H9 (cell line): ENCODE measurements around the gene AGBL4. TPM values are rescaled to one million over a fixed set of nuclear protein-coding genes. Genes with fewer than 3 reads are reported as not detected.

Experiments
- DNase-seq: peaks from one replicate; pipeline ENCODE4 v3.0.0-alpha.2; 2017
- H2AFZ ChIP-seq: one replicate; pipeline ENCODE4 v1.6.1; 2013; ENCODE audit warnings: mild to moderate bottlenecking, low read length, control low read depth, moderate library complexity
- H2AK5ac ChIP-seq: 2 replicates; pipeline ENCODE4 v1.6.1; 2013; ENCODE audit warnings: low read length, control low read depth, mixed read lengths; ENCODE audit not compliant: insufficient read length
- H2BK120ac ChIP-seq: one replicate; pipeline ENCODE4 v1.6.1; 2013; ENCODE audit warnings: low read depth, mild to moderate bottlenecking, low read length, control low read depth, inconsistent platforms; ENCODE audit not compliant: poor library complexity, severe bottlenecking
- H2BK12ac ChIP-seq: 2 replicates; pipeline ENCODE4 v1.6.1; 2013; ENCODE audit warnings: low read length, control low read depth, mixed read lengths, low read depth; ENCODE audit not compliant: insufficient read length
- H2BK15ac ChIP-seq: 2 replicates; pipeline ENCODE4 v1.6.1; 2013; ENCODE audit warnings: low read depth, low read length, control low read depth
- H2BK20ac ChIP-seq: one replicate; pipeline ENCODE4 v1.6.1; 2013; ENCODE audit warnings: low read depth, mild to moderate bottlenecking, low read length, control low read depth, inconsistent platforms; ENCODE audit not compliant: poor library complexity, severe bottlenecking
- H2BK5ac ChIP-seq: 2 replicates; pipeline ENCODE4 v1.6.1; 2013; ENCODE audit warnings: low read length, control low read depth, mixed read lengths; ENCODE audit not compliant: insufficient read length
- H3K14ac ChIP-seq: 2 replicates; pipeline ENCODE4 v1.6.1; 2013; ENCODE audit warnings: low read length, control low read depth; ENCODE audit not compliant: insufficient read depth
- H3K18ac ChIP-seq: 2 replicates; pipeline ENCODE4 v1.6.1; 2013; ENCODE audit warnings: low read depth, mild to moderate bottlenecking, mixed read lengths, low read length, control low read depth; ENCODE audit not compliant: insufficient read length
- H3K23ac ChIP-seq: 2 replicates; pipeline ENCODE4 v1.6.1; 2013; ENCODE audit warnings: low read length, control low read depth, mixed read lengths, low read depth; ENCODE audit not compliant: insufficient read length
- H3K23me2 ChIP-seq: 2 replicates; pipeline ENCODE4 v1.6.1; 2013; ENCODE audit warnings: low read depth, mild to moderate bottlenecking, mixed read lengths, low read length, control low read depth; ENCODE audit not compliant: insufficient read length, poor library complexity, severe bottlenecking
- H3K27ac ChIP-seq: 2 replicates; pipeline ENCODE4 v1.5.1; 2013; ENCODE audit warnings: low read length, control low read depth, mixed read lengths, low read depth; ENCODE audit not compliant: insufficient read length
- H3K27me3 ChIP-seq: 2 replicates; pipeline ENCODE4 v1.6.1; 2013; ENCODE audit warnings: low read length, control low read depth, inconsistent platforms; ENCODE audit not compliant: insufficient read depth
- H3K4ac ChIP-seq: 2 replicates; pipeline ENCODE4 v1.6.1; 2013; ENCODE audit warnings: low read depth, mild to moderate bottlenecking, control low read depth, inconsistent platforms, low read length, moderate library complexity
- H3K4me1 ChIP-seq: 2 replicates; pipeline ENCODE4 v1.6.1; 2013; ENCODE audit warnings: low read length, control low read depth, inconsistent platforms; ENCODE audit not compliant: insufficient read depth
- H3K4me2 ChIP-seq: 2 replicates; pipeline ENCODE4 v1.6.1; 2013; ENCODE audit warnings: low read length, control low read depth, mixed read lengths; ENCODE audit not compliant: insufficient read length, insufficient read depth
- H3K56ac ChIP-seq: 2 replicates; pipeline ENCODE4 v1.6.1; 2013; ENCODE audit warnings: low read depth, mild to moderate bottlenecking, mixed read lengths, low read length, control low read depth; ENCODE audit not compliant: insufficient read length
- H3K79me1 ChIP-seq: 2 replicates; pipeline ENCODE4 v1.6.1; 2013; ENCODE audit warnings: low read depth, mild to moderate bottlenecking, moderate library complexity, low read length, control low read depth, inconsistent platforms; ENCODE audit not compliant: insufficient read depth, poor library complexity, severe bottlenecking
- H3K79me2 ChIP-seq: 2 replicates; pipeline ENCODE4 v1.6.1; 2013; ENCODE audit warnings: low read length, control low read depth, inconsistent platforms; ENCODE audit not compliant: insufficient read depth
- H3K9ac ChIP-seq: 2 replicates; pipeline ENCODE4 v1.6.1; 2013; ENCODE audit warnings: low read length, control low read depth, mixed read lengths; ENCODE audit not compliant: insufficient read length; ENCODE audit errors: extremely low read depth
- H3K9me3 ChIP-seq: one replicate; pipeline ENCODE4 v1.6.1; 2013; ENCODE audit warnings: low read depth, low read length, inconsistent platforms; ENCODE audit not compliant: control insufficient read depth
- H3T11ph ChIP-seq: one replicate; pipeline ENCODE4 v1.6.1; 2013; ENCODE audit warnings: mild to moderate bottlenecking, low read length, control low read depth, inconsistent platforms
- H4K20me1 ChIP-seq: one replicate; pipeline ENCODE4 v1.6.1; 2013; ENCODE audit not compliant: control insufficient read depth, insufficient read length, insufficient read depth
- H4K5ac ChIP-seq: 2 replicates; pipeline ENCODE4 v1.6.1; 2013; ENCODE audit warnings: low read depth, mild to moderate bottlenecking, mixed read lengths, low read length, control low read depth; ENCODE audit not compliant: insufficient read length
- H4K8ac ChIP-seq: replicated peaks from 2 replicates; pipeline ENCODE4 v1.6.1; 2013; ENCODE audit warnings: low read length, control low read depth, mixed read lengths, low read depth; ENCODE audit not compliant: insufficient read length
- H4K91ac ChIP-seq: 2 replicates; pipeline ENCODE4 v1.6.1; 2013; ENCODE audit warnings: low read depth, mild to moderate bottlenecking, moderate library complexity, mixed read lengths, low read length, control low read depth; ENCODE audit not compliant: insufficient read length
- H3K27ac Mint-ChIP-seq, 3 experiments: 2 replicates in 2 of 3; 3 replicates in 1 of 3; pipeline ENCODE4 v1.8.0; 2020 to 2021; ENCODE audit warnings: mixed read lengths in 3 of 3, mild to moderate bottlenecking in 1 of 3, moderate library complexity in 1 of 3
- H3K27me3 Mint-ChIP-seq: 2 replicates; pipeline ENCODE4 v1.8.0; 2021; ENCODE audit warnings: low read depth, mild to moderate bottlenecking, moderate library complexity, mixed read lengths
- H3K36me3 Mint-ChIP-seq, 3 experiments: 2 replicates in 2 of 3; 3 replicates in 1 of 3; pipeline ENCODE4 v1.8.0; 2020 to 2021; ENCODE audit warnings: low read depth in 3 of 3, mixed read lengths in 3 of 3; ENCODE audit not compliant: insufficient read depth in 1 of 3
- H3K4me1 Mint-ChIP-seq, 2 experiments: 2 replicates each; pipeline ENCODE4 v1.8.0; 2020; ENCODE audit warnings: mixed read lengths in 2 of 2
- H3K4me3 Mint-ChIP-seq, 2 experiments: 2 replicates in 1 of 2; 3 replicates in 1 of 2; pipeline ENCODE4 v1.8.0; 2020 to 2021; ENCODE audit warnings: mild to moderate bottlenecking in 2 of 2, mixed read lengths in 2 of 2, moderate library complexity in 1 of 2
- H3K9me3 Mint-ChIP-seq, 2 experiments: 2 replicates in 1 of 2; 3 replicates in 1 of 2; pipeline ENCODE4 v1.8.0; 2020; ENCODE audit warnings: mild to moderate bottlenecking in 2 of 2, mixed read lengths in 2 of 2, moderate library complexity in 1 of 2
- WGBS: extraction: QIAGEN DNeasy Blood & Tissue Kit; methylation state at CpG from one replicate; pipeline ENCODE4 v1.1.7; 2013; ENCODE audit warnings: missing lambda C conversion rate, low lambda C conversion rate, mixed read lengths; ENCODE audit not compliant: insufficient read length; ENCODE audit errors: extremely low coverage; 5-methylcytosine and 5-hydroxymethylcytosine counted together
- total RNA-seq: library from RNA; stranded (reverse); gene quantifications from 2 replicates; pipeline ENCODE4 v1.2.1, GENCODE V29; 2021
- TF ChIP-seq, protein P1 (sequence below): fragments of 200-600 bp; sonication (generic); conservative IDR thresholded peaks from 3 replicates; pipeline ENCODE4 v1.8.0; 2021; ENCODE audit warnings: antibody characterized with exemption, mild to moderate bottlenecking

AGBL4 gene
- total RNA-seq, 1 experiment from 2014 or later = not detected

DNA sequence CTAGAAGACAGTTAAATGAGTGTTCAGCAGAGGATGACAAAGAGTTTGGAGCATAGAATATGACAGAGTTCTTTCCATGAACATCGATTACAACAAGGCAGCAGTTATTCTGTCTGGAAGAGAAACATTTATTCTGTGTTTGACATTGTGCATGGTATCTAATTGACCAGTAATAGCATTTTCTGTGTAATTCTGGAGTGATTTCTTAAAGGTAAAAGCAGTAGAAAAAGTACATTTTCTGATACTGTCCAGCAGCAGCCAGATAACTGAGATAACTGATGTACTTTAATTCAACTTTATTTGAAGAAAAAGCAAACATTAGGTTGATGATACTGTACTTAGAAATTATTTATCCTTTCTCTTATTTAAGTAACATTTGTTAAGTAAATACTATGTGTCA, 497.1 kb downstream of the AGBL4 start:
- TF ChIP-seq, protein P1, sequence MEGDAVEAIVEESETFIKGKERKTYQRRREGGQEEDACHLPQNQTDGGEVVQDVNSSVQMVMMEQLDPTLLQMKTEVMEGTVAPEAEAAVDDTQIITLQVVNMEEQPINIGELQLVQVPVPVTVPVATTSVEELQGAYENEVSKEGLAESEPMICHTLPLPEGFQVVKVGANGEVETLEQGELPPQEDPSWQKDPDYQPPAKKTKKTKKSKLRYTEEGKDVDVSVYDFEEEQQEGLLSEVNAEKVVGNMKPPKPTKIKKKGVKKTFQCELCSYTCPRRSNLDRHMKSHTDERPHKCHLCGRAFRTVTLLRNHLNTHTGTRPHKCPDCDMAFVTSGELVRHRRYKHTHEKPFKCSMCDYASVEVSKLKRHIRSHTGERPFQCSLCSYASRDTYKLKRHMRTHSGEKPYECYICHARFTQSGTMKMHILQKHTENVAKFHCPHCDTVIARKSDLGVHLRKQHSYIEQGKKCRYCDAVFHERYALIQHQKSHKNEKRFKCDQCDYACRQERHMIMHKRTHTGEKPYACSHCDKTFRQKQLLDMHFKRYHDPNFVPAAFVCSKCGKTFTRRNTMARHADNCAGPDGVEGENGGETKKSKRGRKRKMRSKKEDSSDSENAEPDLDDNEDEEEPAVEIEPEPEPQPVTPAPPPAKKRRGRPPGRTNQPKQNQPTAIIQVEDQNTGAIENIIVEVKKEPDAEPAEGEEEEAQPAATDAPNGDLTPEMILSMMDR = no peak
- H3K36me3 Mint-ChIP-seq = peaks cover 0 to 19% (median 10%) of the 10 kb centered on the region in 3 experiments; a peak in 5 of 7 replicates
- H2BK15ac ChIP-seq = no peak overlapping the region
- no peak overlapping the region for H3T11ph ChIP-seq
- H3K23me2 ChIP-seq = no peaks in the 10 kb centered on the region
- H3K27me3 ChIP-seq = no peaks in the 10 kb centered on the region
- DNase-seq = no peak
- no peaks in the 10 kb centered on the region for H4K20me1 ChIP-seq
- no peak overlapping the region for H3K23ac ChIP-seq
- no peak overlapping the region for H3K4ac ChIP-seq
- no peak overlapping the region for H2BK5ac ChIP-seq
- H3K27ac Mint-ChIP-seq = no peak overlapping the region
- H3K4me1 ChIP-seq = no peaks in the 10 kb centered on the region
- H2BK120ac ChIP-seq = no peak overlapping the region
- H4K91ac ChIP-seq = no peak overlapping the region
- H3K4me3 Mint-ChIP-seq = no peak overlapping the region
- H3K9me3 Mint-ChIP-seq = peaks cover 89 to 90% of the 10 kb centered on the region in 2 experiments
- no peaks in the 10 kb centered on the region for H3K27me3 Mint-ChIP-seq
- H2AK5ac ChIP-seq = no peak overlapping the region
- no peak overlapping the region for H3K14ac ChIP-seq
- H2BK12ac ChIP-seq = no peak overlapping the region
- no peak overlapping the region for H4K8ac ChIP-seq
- H3K4me1 Mint-ChIP-seq = no peaks in the 10 kb centered on the region
- H3K27ac ChIP-seq = no peak overlapping the region
- no peak overlapping the region for H3K9ac ChIP-seq
- WGBS = no CpG with 5 or more reads among the region's 1 CpG
- peaks cover 85% of the 10 kb centered on the region for H3K9me3 ChIP-seq
- H3K18ac ChIP-seq = no peak overlapping the region
- no peak overlapping the region for H3K56ac ChIP-seq
- H3K79me2 ChIP-seq = no peaks in the 10 kb centered on the region
- H3K4me2 ChIP-seq = no peak overlapping the region
- H3K79me1 ChIP-seq = no peaks in the 10 kb centered on the region
- H2BK20ac ChIP-seq = no peak overlapping the region
- H2AFZ ChIP-seq = no peak overlapping the region
- H4K5ac ChIP-seq = no peak overlapping the region
